Kasumi-1 (cell line): ENCODE data around the gene C20orf204.

Experiments
- DNase-seq, 2 experiments: peaks; one replicate each; lab custom pipeline; 2025; lab: John Stamatoyannopoulos, UW

Gene C20orf204

DNA sequence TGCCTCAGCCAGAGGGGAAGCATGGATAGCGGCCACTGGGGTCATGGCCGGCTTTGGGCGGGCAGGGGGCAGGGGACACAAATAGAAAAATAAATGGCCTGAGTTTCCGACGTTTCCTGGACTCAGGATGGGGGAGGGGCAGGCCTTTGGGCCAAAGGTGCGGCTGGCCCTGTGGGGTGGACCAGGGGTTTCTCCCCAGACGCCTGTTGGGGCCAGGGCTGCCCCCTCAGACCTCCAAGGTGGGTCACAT lies 20.6 kb downstream of the C20orf204 start:
- no peak for DNase-seq

DNA sequence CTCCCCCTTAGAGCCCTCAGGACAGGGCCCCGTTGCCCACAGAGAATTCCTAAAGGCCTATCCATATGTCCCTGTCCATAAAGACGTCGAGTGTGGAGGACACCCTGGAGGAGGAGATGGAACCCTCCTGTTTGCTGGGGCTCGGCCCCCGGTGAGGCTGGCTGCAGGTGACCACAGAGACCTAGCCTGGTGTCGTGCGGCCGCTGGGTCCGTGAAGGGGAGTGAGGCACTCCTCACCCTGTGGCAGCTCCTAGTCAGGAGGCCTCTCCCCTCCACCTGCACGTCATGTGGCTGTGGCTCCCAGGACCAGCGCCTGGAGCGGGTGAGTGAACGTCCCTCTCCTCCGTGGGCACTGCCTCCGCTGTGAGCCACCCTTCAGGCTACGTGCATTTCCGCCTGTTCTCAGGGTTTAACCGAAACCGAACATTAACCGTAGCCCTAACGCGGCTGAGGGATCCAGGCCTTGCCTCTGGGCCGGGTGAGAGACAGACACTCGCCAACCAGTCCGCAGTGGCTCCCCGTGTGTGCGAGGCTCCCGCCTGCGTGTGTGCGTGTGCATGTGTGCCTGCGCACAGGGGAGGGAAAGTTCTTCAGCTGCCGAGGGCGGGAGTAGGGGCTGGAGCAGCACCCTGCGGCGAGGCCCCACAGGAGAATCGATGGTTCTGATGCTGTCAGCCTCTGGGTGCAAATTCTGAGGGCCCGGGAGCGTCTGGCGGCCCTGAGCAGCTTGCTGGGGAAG lies 21.1 kb downstream of the C20orf204 start:
- no peak for DNase-seq

DNA sequence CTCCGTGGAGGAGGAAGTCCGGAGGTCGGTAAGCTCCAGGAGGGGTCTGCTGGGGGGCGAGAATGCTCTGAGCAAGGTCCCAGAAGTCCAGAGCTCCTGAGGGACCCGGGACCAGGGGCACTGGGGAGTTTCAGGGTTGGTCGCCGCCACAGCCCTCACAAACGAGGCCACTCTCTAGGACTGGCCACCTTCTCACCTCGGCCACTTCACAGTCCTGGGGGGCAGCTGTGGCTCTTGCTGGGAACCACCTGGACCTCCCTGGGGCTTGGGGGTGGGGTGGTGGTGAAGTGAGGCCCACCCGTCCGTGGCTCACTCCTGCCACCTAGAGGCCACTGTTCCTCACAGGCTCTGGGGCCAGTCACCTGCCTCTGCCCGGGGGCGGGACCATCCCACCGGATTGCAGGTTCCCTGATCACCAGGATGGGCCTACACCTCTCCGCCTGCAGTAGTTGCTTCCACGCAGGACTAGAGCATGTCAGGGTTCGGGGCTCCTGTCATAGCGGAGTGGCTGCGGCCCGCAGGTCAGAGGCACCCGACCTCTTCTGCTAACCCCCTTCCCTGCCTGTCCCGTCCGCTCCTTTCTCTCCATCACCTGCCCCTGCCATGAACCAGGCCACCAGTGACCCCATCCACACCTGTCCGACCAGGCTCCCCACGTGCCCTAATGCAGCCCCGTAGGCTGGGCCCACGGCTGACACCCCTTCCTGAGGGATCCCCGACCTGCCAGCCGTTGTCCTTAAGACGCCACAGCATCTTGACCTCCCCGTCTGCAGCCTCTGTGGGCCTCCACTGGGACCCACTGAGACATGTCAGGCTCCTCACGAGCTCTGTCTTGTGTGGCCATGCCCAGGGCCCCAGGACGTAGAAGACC lies 21.9 kb downstream of the C20orf204 start:
- DNase-seq = peak in 1 of 2 experiments; percentile 63

DNA sequence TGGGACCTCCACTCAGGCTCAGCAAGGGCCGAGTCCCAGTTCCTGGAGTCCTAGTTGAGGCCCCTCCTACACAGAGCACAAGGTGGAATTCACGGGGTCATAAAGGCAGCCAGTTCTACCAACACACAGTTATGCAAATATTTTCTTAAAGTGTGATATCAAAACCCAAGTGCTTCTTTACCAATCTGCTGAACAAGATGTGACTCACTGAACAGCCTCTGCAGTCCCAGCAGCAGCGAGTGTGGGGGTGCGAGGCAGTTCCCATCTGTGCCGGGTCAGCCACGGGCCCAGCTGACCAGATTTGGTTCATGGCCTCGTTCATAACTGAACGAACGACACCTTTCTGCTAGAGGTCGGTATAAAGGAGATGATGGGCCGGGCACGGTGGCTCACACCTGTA lies 22.6 kb downstream of the C20orf204 start:
- no peak for DNase-seq

DNA sequence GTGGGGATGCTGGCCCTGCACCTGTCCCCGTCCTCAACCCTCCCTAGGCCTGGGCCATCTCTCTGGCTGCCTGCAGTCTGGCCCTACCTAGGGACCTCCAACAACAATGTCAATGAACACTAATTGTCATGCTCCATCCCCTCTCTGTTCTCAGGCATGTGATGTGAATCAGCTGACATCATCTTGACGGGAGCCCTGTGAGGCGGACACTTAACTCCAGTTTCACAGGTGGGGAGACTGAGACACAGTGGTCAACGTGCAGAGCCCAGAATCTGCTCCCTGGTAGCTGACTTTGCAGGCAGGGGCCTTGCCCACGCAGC lies 26.3 kb downstream of the C20orf204 start:
- DNase-seq = no peak

DNA sequence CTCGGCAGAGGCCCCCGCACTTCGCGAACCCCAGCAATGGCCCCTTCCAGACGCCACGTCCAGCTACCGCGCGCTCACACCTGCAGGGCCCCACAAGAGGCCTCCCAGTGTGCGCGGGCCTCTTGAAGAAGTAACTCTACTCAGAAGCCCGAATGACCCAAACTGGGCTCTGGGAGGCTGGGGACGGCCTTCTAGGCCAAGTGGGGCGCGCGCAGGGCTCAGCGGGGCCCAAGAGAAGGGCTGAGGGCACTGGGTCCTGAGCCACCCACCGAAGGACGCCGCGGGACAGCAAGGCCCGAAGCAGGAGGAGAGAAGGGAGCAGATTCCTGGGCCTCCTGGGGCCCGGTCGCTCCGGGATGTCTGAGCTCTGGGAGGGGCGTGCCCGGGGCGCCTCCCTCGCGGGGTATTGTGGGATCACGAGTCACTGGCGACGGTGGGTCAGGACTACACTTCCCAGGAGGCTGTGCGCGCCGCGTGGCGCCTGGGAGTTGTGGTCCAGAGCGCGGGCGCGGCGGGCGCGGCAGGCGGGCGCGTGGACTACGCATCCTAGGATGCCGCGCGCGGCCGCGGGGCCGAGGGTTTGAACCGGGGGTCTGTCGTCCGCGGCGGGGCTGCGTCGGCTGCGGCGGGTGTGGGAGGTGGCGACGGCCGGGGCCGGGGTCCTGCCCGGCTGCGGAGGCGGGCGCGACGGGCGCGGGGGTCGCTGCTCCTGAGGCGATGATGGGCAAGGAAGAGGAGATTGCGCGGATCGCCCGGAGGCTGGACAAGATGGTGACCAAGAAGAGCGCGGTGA lies 26.8 kb downstream of the C20orf204 start, which contains the start of gene TCEA2:
TCEA2 (plus strand) TSS at position 603 of the 793 bp plus-strand sequence; CDS start at position 718, 115 bp downstream.
- peak; percentile 84 to 93 for DNase-seq

DNA sequence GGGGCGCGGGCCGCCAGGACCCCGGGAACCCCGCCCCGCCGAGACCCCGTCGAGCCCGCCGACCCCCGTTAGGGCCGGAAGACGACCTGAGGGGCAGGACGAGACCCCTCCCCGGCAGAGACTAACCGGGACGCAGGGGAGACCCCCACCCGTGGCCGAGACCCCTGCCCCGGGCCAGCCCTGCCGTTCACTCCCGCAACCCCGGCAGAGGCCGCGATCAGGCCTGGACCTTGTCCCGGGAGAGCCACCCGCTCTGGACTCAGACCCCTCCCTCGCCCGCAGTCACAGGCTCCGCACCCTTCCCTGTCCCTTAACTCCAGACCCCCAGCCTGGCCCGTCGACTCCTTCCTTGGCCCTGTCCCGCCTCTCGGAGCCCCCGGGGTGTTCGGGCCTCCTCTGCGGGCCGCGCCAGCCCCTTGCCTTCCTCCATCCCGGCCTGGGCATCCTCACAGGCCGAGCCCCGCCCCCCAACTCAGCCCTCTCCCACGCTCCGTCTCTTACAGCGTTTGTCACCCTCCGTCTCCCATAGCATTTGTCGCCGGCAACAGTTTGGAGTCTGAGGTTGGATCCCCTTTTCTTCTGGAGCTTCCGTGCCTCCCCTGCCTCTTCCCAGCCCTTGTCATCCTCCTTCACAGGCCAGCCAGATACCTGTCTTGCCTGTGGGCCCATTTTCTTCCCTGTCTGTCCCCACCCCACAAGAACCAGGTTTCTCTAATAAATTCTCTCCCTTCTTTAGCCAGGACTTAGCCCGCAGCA lies 27.6 kb downstream of the C20orf204 start:
- no peak for DNase-seq

DNA sequence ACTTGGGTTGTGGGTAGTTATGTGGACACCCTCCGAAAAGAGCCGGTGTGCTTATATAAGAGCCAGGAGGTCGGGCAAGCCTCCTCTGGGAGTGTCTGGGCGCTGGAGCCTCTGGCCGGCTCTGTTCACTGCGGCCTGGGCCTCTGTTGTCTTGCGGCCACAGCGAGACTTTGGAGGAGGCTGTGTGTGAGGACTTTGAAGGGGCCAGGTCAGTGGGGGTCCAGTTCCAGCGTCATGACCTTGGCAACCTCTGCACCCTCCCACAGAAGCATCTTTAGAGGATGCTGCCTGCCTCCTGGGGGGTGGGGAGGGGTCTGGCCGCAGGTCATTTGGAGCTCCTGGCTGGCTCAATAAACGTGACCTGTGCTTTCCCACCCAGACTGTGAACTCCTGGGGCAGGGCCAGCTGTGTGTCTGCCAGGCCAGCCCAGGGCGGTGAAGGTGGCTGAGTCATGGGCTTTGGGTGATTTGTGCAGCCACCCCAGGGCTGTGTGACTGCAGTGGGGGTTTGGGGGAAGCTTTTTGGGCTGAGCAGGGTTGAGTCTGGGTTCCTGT lies 28.2 kb downstream of the C20orf204 start:
- DNase-seq = no peak

DNA sequence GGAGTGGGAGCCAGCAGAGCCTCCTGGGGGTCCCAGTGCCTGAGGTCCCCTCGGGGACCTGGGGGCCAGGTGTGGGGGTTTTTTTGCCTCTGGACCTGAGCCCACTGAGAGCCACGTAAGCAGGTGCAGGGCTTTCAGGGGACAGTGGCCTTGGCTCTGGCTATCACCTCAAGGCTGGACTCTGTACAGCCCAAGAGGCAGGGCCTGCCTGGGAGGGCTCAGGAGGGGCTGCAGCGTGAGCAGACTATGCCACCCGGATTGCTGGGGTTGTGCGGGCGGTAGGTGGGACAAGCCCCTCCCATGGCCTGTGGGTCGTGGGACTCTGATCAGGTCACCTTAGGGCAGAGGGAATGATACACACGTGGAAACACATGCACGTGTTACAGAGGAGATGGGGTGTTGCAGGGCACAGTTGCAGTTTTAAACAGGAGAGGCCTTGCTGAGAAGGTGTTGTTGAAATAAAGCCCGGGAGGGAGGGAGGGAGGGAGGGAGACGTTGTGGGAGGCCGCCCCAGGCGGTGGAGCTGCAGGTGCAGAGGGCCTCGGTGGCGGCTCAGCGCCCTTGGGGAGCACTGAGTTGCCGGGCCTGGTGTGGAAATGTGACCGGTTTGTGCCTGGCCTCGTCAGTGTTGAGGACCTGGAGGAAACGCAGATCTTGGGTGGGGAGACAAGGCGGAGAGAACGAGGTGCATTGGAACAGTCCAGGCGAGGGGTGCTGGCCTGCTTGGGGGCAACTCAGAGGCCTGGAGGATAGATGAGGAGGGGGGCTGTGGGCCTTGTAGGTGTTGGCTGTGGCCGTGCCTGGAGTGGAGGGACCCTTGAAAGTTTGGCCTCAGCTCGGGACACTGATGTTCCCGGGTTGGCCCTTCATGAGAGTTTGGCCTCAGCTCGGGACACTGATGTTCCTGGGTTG lies 29.3 kb downstream of the C20orf204 start:
- no peak for DNase-seq

DNA sequence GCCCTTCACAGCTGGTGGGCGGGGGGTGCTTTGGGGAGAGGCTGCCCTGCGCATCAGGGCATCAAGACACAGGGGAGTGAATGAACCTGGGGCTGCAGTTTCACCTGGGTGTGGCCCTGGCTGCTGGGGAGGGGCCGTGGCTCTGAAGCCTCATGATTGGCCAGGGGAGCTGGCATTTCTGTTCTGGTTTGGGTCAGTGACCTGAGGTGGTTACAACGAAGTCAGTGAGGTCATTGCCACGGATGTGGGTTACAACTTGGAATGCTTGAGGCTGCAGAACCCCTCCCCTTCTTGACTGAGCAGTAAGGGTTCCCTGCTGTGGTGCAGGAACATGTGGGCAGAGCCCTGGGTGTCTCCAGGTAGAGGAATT lies 30.0 kb downstream of the C20orf204 start:
- DNase-seq = no peak

DNA sequence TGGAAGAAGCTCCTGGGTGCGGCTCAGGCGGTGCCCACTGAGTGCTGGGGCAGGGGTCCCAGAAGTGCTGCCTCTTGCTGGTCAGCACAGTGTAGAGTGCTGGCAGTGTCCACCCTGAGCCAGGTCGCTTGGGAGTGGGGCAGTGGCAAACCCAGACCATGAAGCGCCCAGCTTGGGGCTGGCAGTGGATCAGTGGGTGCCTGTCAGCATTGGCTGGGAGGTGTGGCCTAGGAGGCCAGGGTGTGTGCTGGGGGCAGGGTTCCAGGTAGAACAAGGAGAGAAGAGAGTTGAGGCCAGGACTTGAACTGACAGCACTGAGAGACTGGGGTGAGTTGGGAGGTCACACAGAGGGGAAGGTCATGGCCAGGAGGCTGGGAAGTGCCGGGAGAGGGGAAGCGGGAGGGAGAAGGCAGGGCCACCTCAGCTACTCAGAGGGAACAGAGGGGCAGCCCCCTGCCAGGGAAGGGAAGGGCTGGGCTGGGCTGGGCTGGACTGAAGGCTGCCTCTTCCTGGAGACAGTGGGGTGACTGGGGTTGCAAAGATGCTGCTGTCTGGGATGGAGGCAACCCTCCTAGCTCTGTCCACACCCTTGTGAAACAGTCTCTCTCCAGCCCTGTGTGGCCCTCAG lies 31.1 kb downstream of the C20orf204 start:
- DNase-seq = no peak

DNA sequence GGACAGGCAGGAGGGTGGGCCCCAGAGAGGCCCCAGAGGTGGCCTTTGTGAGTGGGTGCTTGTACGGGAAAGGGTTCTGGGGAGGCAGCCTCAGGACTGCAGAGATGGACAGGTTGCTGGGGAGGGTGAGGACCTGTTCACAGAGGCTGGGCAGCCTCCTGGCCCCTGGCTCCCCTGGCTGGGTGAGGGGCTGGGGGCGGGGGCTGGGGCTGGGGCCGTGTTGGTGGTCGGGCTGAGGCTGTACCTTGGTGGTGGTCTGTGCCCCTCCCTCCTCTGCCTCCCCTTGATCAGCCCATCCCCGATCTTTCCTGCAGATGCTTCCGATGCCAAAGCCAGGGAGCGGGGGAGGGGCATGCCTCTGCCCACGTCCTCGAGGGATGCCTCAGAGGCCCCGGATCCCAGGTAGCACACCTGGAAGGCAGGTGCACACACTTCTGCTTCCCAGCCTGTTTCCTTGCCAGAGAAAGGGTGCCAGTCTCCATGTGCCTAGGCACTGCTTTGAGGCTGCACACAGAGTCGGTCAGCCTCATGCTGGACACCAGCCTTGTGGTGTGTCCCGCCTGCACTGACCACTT lies 31.8 kb downstream of the C20orf204 start:
- no peak for DNase-seq

DNA sequence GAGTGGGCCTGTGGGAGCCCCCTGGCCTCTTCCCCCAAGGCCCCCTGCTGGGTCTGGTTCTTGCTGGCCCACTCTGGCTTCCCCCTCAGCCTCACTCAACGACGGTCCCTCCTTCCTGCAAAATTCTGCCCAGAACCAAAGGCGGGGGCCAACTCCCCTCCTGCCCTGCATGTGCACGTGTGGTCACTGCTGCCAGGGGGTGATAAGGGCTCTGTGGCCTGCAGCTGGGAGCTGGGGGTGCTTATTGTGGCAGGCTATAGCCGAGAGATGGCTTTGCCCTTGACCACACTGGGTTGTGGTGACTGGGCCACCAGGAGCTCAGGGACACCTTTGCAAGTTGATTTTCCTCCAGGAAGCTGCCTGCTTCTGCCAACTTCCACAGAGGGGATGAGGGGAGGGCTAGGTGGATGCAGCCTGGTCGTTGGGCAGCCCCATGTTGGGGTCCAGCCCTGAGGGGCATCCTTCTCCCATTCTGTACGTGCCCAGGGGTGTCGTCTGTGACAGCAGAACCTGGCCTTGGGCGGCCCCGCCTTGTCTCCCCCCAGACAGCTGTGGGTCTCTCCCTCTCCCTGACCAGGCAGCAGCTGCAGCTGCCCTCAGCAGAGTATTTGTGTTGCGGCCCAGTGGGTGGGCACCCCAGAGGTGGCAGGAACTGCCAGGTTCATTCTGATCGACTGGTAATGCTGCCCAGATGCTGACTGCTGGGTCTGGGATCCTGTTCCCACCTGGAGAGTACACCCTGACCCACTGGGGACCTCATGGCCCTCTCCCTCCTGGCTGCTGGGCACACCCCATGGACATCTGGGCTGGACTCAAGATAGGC lies 32.6 kb downstream of the C20orf204 start:
- DNase-seq = no peak

DNA sequence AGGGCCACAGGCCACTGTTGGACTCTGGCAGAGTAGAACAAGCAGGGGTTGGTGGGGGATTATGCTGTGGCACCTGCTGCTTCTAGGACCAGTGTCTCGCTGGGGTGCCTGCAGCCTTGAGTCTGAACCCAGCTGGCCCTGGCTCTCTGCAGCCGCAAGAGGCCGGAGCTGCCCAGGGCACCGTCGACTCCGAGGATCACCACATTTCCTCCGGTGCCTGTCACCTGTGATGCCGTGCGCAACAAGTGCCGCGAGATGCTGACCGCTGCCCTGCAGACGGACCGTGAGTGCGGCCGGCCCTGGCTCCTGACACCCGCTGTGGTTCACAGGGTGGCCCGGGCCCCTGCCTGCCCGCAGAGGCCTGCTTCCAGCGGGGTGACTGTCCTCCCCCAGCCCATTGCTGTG lies 33.2 kb downstream of the C20orf204 start:
- no peak for DNase-seq

DNA sequence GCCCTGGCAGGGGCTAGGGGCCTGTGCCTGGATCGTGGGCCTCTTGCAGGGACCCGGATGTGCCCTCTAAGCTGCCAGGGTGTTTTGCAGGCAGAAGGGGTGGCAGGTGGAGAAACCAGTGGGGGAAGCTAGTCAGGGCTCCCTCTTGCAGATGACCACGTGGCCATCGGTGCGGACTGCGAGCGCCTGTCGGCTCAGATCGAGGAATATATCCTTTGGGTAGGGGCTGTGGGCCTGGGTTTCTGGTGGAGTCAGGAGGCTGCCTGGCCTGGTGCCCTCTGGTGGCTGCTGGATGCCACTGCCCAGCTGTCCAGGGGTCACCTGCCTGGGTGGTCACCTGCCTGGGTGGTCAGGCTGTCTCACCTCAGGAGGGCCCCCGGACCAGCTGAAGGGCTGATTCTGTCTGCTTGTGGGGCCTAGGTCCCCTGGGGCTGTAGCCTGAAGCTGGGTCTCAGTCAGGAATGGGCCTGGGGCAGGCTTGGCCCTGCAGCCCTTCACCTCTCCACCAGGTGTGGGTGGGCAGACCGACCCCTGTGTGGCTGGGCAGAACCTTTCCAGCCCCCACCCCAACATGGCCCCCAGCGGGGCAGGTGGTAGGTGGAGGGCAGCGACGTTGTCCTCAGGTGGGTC lies 33.7 kb downstream of the C20orf204 start:
- DNase-seq = peak in 1 of 2 experiments; percentile 17

DNA sequence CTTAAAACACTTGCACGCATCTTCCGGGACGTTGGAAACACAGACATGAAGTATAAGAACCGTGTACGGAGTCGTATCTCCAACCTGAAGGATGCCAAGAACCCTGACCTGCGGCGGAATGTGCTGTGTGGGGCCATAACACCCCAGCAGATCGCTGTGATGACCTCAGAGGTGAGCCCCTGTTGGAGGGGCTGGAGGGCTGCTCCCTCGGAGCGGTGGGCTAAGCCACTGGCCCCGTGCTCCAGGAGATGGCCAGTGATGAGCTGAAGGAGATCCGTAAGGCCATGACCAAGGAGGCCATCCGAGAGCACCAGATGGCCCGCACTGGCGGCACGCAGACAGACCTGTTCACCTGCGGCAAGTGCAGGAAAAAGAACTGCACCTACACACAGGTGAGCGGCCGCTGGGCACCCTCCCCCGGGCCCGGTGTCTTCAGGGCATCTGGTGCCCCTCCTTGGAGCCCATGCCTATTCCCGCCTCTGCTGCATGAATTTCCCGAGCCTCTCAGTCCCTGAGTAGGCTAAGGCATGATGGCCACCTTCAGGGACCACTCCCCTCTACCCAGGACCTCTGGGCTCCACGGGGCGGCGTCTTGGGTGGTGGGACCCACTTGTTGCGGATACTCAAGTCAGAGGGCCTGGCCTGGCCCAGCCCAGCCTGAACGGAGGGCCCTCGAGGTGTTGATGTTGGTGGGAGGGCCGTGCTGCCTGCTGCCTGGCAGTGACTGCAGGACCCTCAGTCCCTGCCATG lies 34.4 kb downstream of the C20orf204 start:
- DNase-seq = no peak
